SW 1271 (cell line): ENCODE results near the gene SESN1.
A peak's percentile ranks its signal among the peaks of the same experiment; 100 is the strongest.
"Not testable (repeated sequence)": the region's sequence is repeated elsewhere in the genome, so short reads cannot be mapped to it uniquely, and the experiment has no call there.

Experiments
- DNase-seq, 2 experiments: peaks; one replicate each; lab custom pipeline; 2025; lab: John Stamatoyannopoulos, UW

SESN1 gene

GRCh38 chr6:109094416-109095035 is at the start of gene SESN1:
Gene SESN1, minus strand, starts transcription at chr6:109094846. Its CDS starts 773 bp downstream, at chr6:109094073.
- peak; percentile 87 to 90 for DNase-seq

GRCh38 chr6:109143191-109143590 is 48.5 kb upstream of the SESN1 start:
- no peak for DNase-seq

DNA sequence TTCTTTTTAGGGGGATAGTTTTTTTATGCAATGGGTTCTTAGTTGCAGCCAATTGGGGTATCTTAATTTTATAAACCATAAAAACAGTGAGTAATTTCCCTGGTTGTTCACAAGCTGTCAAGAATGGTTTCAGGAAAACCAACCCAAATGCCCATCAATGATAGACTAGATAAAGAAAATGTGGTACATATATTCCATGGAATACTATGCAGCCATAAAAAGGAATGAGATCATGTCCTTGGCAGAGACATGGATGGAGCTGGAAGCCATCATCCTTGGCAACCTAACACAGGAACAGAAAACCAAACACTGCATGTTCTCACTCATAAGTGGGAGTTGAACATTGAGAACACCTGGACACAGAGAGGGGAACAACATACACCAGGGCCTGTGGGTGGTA is 47.4 kb upstream of the SESN1 start:
- not testable (repeated sequence) for DNase-seq

- DNase-seq, result peak; percentile 23 to 69
Observed at GRCh38 chr6:109139109-109139508, 44.5 kb upstream of the SESN1 start.

GRCh38 chr6:109136530-109136929 is 41.9 kb upstream of the SESN1 start:
- not testable (repeated sequence) for DNase-seq

DNA sequence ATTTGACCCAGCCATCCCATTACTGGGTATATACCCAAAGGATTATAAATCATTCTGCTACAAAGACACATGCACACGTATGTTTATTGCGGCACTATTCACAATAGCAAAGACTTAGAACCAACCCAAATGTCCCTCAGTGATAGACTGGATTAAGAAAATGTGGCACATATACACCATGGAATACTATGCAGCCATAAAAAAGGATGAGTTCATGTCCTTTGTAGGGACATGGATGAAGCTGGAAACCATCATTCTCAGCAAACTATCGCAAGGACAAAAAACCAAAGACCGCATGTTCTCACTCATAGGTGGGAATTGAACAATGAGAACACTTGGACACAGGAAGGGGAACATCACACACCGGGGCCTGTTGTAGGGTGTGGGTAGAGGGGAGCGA is 41.4 kb upstream of the SESN1 start:
- DNase-seq, result not testable (repeated sequence)

- not testable (repeated sequence) for DNase-seq
Observed at GRCh38 chr6:109135600-109135999, 41.0 kb upstream of the SESN1 start.

DNA sequence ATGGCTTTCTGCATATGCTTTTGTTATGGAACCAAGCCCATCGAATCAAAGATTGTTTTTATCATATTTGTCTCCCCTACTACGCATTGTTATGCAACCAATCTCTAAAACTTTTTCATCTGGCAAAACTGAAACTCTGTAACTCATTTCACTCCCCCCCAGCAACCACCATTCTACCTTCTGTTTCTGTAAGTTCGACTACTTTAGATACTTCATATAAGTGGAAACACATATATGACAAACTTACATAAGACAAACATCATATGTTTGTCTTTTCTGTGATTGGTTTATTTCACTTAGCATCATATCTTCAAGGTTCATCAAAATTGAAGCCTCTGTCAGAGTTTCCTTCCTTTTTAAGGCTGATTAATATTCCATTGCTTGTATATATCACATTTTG is 35.4 kb upstream of the SESN1 start:
- no peak for DNase-seq

DNA sequence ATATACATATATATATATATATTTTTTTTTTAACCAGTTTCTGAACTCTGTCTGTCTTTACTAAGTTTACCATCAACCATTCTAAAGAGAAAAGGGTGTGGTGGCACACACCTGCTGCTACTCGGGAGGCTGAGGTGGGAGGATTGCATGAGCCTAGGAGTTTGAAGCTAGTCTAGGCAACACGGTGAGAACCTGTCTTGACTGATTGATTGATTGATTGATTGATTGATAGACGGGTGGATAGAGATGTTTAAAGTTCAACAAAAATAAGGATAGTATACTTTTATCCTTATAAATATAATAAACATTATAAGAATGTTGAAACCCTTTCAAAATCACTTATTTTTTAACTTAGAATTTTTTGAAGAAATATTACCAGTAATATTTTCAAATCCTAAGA is 30.9 kb upstream of the SESN1 start:
- no peak for DNase-seq

- no peak for DNase-seq
Observed at GRCh38 chr6:109124219-109124618, 29.6 kb upstream of the SESN1 start.

- DNase-seq, result no peak
Observed at GRCh38 chr6:109121411-109121810, 26.8 kb upstream of the SESN1 start.

- DNase-seq, result no peak
Observed at GRCh38 chr6:109118871-109119354, 24.3 kb upstream of the SESN1 start.

GRCh38 chr6:109118337-109118736 is 23.7 kb upstream of the SESN1 start:
- DNase-seq, result no peak

GRCh38 chr6:109117346-109118035 is 22.8 kb upstream of the SESN1 start:
- DNase-seq, result no peak

DNA sequence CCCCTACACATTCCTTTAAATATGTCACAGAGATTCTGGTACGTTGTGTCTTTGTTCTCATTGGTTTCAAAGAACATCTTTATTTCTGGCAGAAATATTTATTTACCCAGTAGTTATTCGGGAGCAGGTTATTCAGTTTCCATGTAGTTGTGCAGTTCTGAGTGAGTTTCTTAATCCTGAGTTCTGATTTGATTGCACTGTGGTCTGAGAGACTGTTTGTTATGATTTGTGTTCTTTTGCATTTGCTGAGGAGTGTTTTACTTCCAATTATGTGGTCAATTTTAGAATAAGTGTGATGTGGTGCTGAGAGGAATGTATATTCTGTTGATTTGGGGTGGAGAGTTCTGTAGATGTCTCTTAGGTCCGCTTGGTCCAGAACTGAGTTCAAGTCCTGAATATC is 18.0 kb upstream of the SESN1 start:
- not testable (repeated sequence) for DNase-seq

DNA sequence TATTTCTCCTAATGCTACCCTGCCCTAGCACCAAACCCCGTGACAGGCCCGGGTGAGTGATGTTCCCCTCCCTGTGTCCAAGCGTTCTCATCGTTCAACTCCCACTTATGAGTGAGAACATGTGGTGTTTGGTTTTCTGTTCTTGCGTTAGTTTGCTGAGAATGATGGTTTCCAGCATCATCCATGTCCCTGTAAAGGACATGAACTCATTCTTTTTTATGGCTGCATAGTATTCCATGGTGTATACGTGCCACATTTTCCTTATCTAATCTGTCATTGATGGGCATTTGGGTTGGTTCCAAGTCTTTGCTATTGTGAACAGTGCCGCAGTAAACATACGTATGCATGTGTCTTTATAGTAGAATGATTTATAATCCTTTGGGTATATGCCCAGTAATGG is 15.0 kb upstream of the SESN1 start:
- not testable (repeated sequence) for DNase-seq

DNA sequence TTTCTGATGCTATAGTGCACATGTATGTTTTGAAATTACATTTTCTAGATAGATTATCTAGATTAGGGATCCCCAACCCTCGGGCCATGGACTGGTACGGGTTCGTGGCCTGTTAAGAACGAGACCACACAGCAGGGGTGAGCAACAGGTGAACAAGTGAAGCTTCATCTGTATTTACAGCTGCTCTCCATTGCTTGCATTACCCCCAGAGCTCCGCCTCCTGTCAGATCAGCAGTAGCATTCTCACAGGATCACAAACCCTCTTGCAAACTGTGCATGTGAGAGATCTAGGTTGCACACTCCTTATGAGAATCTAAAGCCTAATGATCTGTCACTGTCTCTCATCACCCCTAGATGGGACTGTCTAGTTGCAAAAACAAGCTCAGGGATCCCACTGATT is 11.0 kb upstream of the SESN1 start:
- no peak for DNase-seq

- no peak for DNase-seq
Observed at GRCh38 chr6:109104512-109104911, 9.9 kb upstream of the SESN1 start.

DNA sequence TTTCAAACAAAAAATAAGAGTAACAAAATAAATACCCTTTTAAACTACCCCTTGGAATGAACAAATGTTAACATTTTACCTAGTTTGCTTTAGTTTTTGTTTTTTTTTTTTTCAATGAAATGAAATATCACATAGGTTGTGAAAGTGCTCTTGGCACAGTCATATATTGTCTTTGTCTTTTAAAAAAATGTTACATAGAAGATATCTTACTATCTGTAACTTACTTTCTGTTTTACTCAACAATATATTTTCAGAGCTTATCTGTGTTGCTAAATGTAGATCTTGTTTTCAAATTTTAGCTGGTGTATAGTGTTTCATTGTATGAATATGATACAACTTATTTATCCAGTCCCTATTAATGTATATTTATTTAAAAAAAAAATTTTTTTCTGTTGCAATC is 9.3 kb upstream of the SESN1 start:
- no peak for DNase-seq

- no peak for DNase-seq
Observed at GRCh38 chr6:109102762-109103161, 8.1 kb upstream of the SESN1 start.

DNA sequence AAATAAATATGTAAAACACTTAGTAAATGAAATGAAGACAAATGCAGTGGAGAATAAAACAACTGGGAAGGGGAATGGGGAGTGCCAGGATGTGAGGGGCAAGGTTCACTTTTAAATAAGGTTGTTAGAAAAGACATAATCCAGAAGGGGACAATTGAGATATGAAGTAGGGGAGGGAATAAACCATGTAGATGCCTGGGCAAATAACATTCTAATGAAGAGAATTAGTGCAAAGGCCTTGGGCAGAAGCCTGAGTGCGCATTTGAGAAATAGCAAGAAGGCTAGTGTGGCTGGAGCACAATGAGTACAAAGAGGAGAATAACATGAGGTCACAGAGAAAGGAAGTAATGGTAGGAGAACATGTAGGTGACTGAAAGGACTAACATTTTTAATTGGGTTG is 3.0 kb upstream of the SESN1 start:
- no peak for DNase-seq

- no peak for DNase-seq
Observed at GRCh38 chr6:109096208-109096607, 1.6 kb upstream of the SESN1 start.

DNA sequence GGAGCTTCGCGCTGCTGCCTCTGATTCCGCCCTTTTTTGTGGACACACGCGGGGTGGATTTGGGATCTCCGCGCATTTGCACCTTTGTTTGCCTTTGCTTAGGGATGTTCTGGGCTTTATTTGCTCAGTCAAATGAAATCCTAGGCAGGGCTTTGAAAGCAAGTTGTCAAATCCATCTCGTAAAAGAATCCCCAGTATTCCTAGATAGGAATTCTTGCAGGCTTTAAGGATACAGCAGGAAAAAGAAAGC is 1.1 kb upstream of the SESN1 start:
- no peak for DNase-seq
